Breast epithelium (tissue), 4 donors: ENCODE measurements around the gene GBP7. TPM values are rescaled to one million over a fixed set of nuclear protein-coding genes. Genes with fewer than 3 reads are reported as not detected.

Experiments used
- DNase-seq, 2 donors: peaks; one replicate each; pipeline ENCODE4 v3.0.0-alpha.2; 2019; ENCODE audit warnings: low spot score in 2 of 2
- H3K27ac ChIP-seq, 2 donors: fragments of 200-600 bp; sonication (generic) in 1 of 2; one replicate each; pipeline ENCODE4 v1.5.1; 2016 to 2019; ENCODE audit warnings: mild to moderate bottlenecking in 1 of 2
- H3K27me3 ChIP-seq, 2 donors: fragments of 200-600 bp; sonication (generic) in 1 of 2; one replicate each; pipeline versions ENCODE4 v1.5.1 to v1.6.0; 2017 to 2019; ENCODE audit warnings: control low read depth in 1 of 2, mild to moderate bottlenecking in 1 of 2
- H3K36me3 ChIP-seq: fragments of 200-600 bp; one replicate; pipeline ENCODE4 v1.5.1; 2019
- H3K4me1 ChIP-seq, 2 donors: fragments of 200-600 bp; sonication (generic); one replicate each; pipeline ENCODE4 v1.5.1; 2016 to 2019; ENCODE audit warnings: control low read depth in 1 of 2
- H3K4me3 ChIP-seq, 3 donors: fragments of 200-600 bp; sonication (generic); 1 replicate in 2 of 3; 2 replicates in 1 of 3; pipeline ENCODE4 v1.5.1; 2016 to 2019; ENCODE audit warnings: mild to moderate bottlenecking in 3 of 3, moderate library complexity in 2 of 3
- H3K9me3 ChIP-seq, 2 donors: fragments of 200-600 bp; sonication (generic) in 1 of 2; one replicate each; pipeline ENCODE4 v1.5.1; 2016 to 2019; ENCODE audit warnings: control low read depth in 1 of 2
- CTCF ChIP-seq, 3 donors: fragments of 450-650 bp; IDR thresholded peaks; one replicate each; pipeline ENCODE4 v1.5.1; 2016 to 2017; ENCODE audit warnings: antibody characterized with exemption in 3 of 3, mild to moderate bottlenecking in 3 of 3, moderate library complexity in 3 of 3
- POLR2A ChIP-seq: fragments of 450-650 bp; IDR thresholded peaks from one replicate; pipeline ENCODE4 v1.6.1; 2016; ENCODE audit warnings: antibody characterized with exemption, mild to moderate bottlenecking, moderate library complexity
- POLR2AphosphoS5 ChIP-seq, 3 donors: sonication (generic); formaldehyde crosslinking; IDR thresholded peaks; one replicate each; pipeline ENCODE4 v1.6.1; 2017; ENCODE audit warnings: antibody characterized with exemption in 3 of 3
- intact Hi-C: fragments of 100-400 bp; cut with DNase I; formaldehyde crosslinking; loops from one replicate; pipeline ENCODE4 v1.15.1; 2023; ENCODE audit warnings: low total_unique reads
- total RNA-seq, 3 donors: library from RNA; depleted of rRNA; stranded (reverse); fragments of >200 nt; gene quantifications; one replicate each; pipeline ENCODE4 v1.1.0, GENCODE V29; 2016

The GBP7 gene
- total RNA-seq, 3 donors from 2014 or later: not detected

- intact Hi-C loops: no loop called here
- Histone ChIP-seq H3K27ac (no peak overlapping the region), H3K9me3 (no peaks in the 10 kb centered on the region), H3K4me3 (no peak overlapping the region), H3K4me1 (no peaks in the 10 kb centered on the region), H3K36me3 (no peaks in the 10 kb centered on the region), H3K27me3 (no peaks in the 10 kb centered on the region)
- no peak for TF ChIP-seq POLR2AphosphoS5 (IDR thresholded peaks at IDR 0.05)
- TF ChIP-seq POLR2A: no peak
- TF ChIP-seq CTCF (IDR thresholded peaks at IDR 0.05): no peak
- no peak for DNase-seq
Measured at GRCh38 chr1:89149976-89150375, 25.8 kb downstream of the GBP7 start.

- intact Hi-C loops: no loop called here
- TF ChIP-seq POLR2A (no peak), CTCF (IDR thresholded peaks at IDR 0.05) (no peak), POLR2AphosphoS5 (IDR thresholded peaks at IDR 0.05) (no peak)
- Histone ChIP-seq H3K36me3 (no peaks in the 10 kb centered on the region), H3K4me3 (no peak overlapping the region), H3K27ac (no peak overlapping the region), H3K4me1 (no peaks in the 10 kb centered on the region), H3K27me3 (no peaks in the 10 kb centered on the region), H3K9me3 (no peaks in the 10 kb centered on the region)
- no peak for DNase-seq
Measured at GRCh38 chr1:89149229-89149628, 26.6 kb downstream of the GBP7 start.

- no peak for TF ChIP-seq CTCF (IDR thresholded peaks at IDR 0.05)
- no peak for TF ChIP-seq POLR2A
- TF ChIP-seq POLR2AphosphoS5 (IDR thresholded peaks at IDR 0.05): no peak
- no peak overlapping the region for H3K4me3 ChIP-seq
- no peak overlapping the region for H3K27ac ChIP-seq
- no peak for DNase-seq
- intact Hi-C loops: no loop called here
- no peaks in the 10 kb centered on the region for H3K4me1 ChIP-seq
- H3K9me3 ChIP-seq: no peaks in the 10 kb centered on the region
- no peaks in the 10 kb centered on the region for H3K27me3 ChIP-seq
- no peaks in the 10 kb centered on the region for H3K36me3 ChIP-seq
Measured at GRCh38 chr1:89147678-89148658, 27.8 kb downstream of the GBP7 start.

GRCh38 chr1:89146721-89147120 is 29.1 kb downstream of the GBP7 start:
- TF ChIP-seq POLR2AphosphoS5 (IDR thresholded peaks at IDR 0.05) (no peak), POLR2A (no peak), CTCF (IDR thresholded peaks at IDR 0.05) (no peak)
- no peak overlapping the region for H3K4me3 ChIP-seq
- H3K27ac ChIP-seq: no peak overlapping the region
- no peaks in the 10 kb centered on the region for H3K27me3 ChIP-seq
- no peak for DNase-seq
- no peaks in the 10 kb centered on the region for H3K9me3 ChIP-seq
- H3K4me1 ChIP-seq: no peaks in the 10 kb centered on the region
- intact Hi-C loops: no loop called here
- H3K36me3 ChIP-seq: no peaks in the 10 kb centered on the region

GRCh38 chr1:89143484-89143883 is 32.3 kb downstream of the GBP7 start:
- Histone ChIP-seq H3K36me3 (no peaks in the 10 kb centered on the region), H3K27ac (no peak overlapping the region), H3K27me3 (no peaks in the 10 kb centered on the region), H3K4me1 (no peaks in the 10 kb centered on the region), H3K4me3 (no peak overlapping the region), H3K9me3 (no peaks in the 10 kb centered on the region)
- no peak for DNase-seq
- intact Hi-C loops: no loop called here
- TF ChIP-seq CTCF (IDR thresholded peaks at IDR 0.05) (no peak), POLR2A (no peak), POLR2AphosphoS5 (IDR thresholded peaks at IDR 0.05) (no peak)
